Loucy (cell line): ENCODE data around the gene CRISP2.

ENCODE experiments used
- H2AFZ ChIP-seq: fragments of 200-600 bp; sonication (generic); 2 replicates; pipeline ENCODE4 v1.6.0; 2016; ENCODE audit warnings: antibody characterized with exemption, mild to moderate bottlenecking, low read length, moderate library complexity
- H3F3A ChIP-seq: fragments of 200-600 bp; 2 replicates; pipeline ENCODE4 v1.6.0; 2016; ENCODE audit warnings: antibody characterized with exemption, low read depth, mild to moderate bottlenecking
- H3K27me3 ChIP-seq: fragments of 200-600 bp; sonication (generic); 2 replicates; pipeline ENCODE4 v1.6.1; 2014; ENCODE audit warnings: low read length, mild to moderate bottlenecking; ENCODE audit not compliant: insufficient read depth, poor library complexity, severe bottlenecking
- H3K36me3 ChIP-seq: fragments of 200-600 bp; sonication (generic); 2 replicates; pipeline ENCODE4 v1.6.1; 2016; ENCODE audit warnings: low read length; ENCODE audit not compliant: insufficient read depth
- H3K4me1 ChIP-seq: fragments of 200-600 bp; sonication (generic); 2 replicates; pipeline ENCODE4 v1.5.1; 2014; ENCODE audit warnings: low read length, mild to moderate bottlenecking; ENCODE audit not compliant: insufficient read depth, poor library complexity, severe bottlenecking
- H3K4me2 ChIP-seq: fragments of 200-600 bp; sonication (generic); 2 replicates; pipeline ENCODE4 v1.6.0; 2014; ENCODE audit warnings: antibody characterized with exemption, low read length, low read depth, mild to moderate bottlenecking; ENCODE audit not compliant: poor library complexity, severe bottlenecking
- H3K4me3 ChIP-seq: fragments of 200-600 bp; sonication (generic); 2 replicates; pipeline ENCODE4 v1.5.1; 2014; ENCODE audit warnings: low read length, mild to moderate bottlenecking, mixed read lengths; ENCODE audit not compliant: poor library complexity, severe bottlenecking
- H3K79me2 ChIP-seq: fragments of 200-600 bp; sonication (generic); 2 replicates; pipeline ENCODE4 v1.6.1; 2014; ENCODE audit warnings: low read length; ENCODE audit not compliant: insufficient read depth
- H3K9ac ChIP-seq: fragments of 200-600 bp; sonication (generic); 2 replicates; pipeline ENCODE4 v1.6.0; 2014; ENCODE audit warnings: mild to moderate bottlenecking, low read depth, low read length, moderate library complexity; ENCODE audit not compliant: poor library complexity, severe bottlenecking
- H3K9me2 ChIP-seq: fragments of 200-600 bp; sonication (generic); replicated peaks from 2 replicates; pipeline ENCODE4 v1.6.1; 2016; ENCODE audit warnings: low read depth, low read length, mixed read lengths
- H3K9me3 ChIP-seq: fragments of 200-600 bp; sonication (generic); 2 replicates; pipeline ENCODE4 v1.6.1; 2014; ENCODE audit warnings: mild to moderate bottlenecking, antibody characterized with exemption, low read length, low read depth; ENCODE audit not compliant: insufficient read depth
- H4K20me1 ChIP-seq: fragments of 200-600 bp; sonication (generic); 2 replicates; pipeline ENCODE4 v1.6.0; 2014; ENCODE audit warnings: antibody characterized with exemption, low read length, mild to moderate bottlenecking; ENCODE audit not compliant: insufficient read depth, poor library complexity, severe bottlenecking
- CTCF ChIP-seq: fragments of 200-600 bp; sonication (generic); conservative IDR thresholded peaks from 2 replicates; pipeline ENCODE4 v1.5.1; 2014; ENCODE audit warnings: mild to moderate bottlenecking, antibody characterized with exemption, low read length
- EZH2phosphoT487 ChIP-seq: fragments of 200-600 bp; IDR thresholded peaks from 2 replicates; pipeline ENCODE4 v1.6.1; 2018; ENCODE audit warnings: antibody characterized with exemption, mild to moderate bottlenecking, moderate library complexity, borderline replicate concordance

Gene CRISP2

GRCh38 chr6:49662892-49663261 is 50.5 kb downstream of the CRISP2 start:
- Histone ChIP-seq H3K36me3 (no peaks in the 10 kb centered on the region), H3K79me2 (no peaks in the 10 kb centered on the region), H3K9ac (no peak overlapping the region), H3K4me1 (no peaks in the 10 kb centered on the region), H3F3A (no peaks in the 10 kb centered on the region), H4K20me1 (no peaks in the 10 kb centered on the region), H3K27me3 (no peaks in the 10 kb centered on the region), H3K4me2 (no peak overlapping the region), H3K4me3 (no peak overlapping the region), H3K9me3 (no peaks in the 10 kb centered on the region), H2AFZ (no peak overlapping the region), H3K9me2 (no peaks in the 10 kb centered on the region)
- TF ChIP-seq CTCF: no peak
- TF ChIP-seq EZH2phosphoT487: no peak

- Histone ChIP-seq H3K9me3 (no peaks in the 10 kb centered on the region), H3K36me3 (no peaks in the 10 kb centered on the region), H4K20me1 (no peaks in the 10 kb centered on the region), H3K79me2 (no peaks in the 10 kb centered on the region), H3K4me3 (no peak overlapping the region), H3K9me2 (no peaks in the 10 kb centered on the region), H3K4me1 (no peaks in the 10 kb centered on the region), H3K9ac (no peak overlapping the region), H3K4me2 (no peak overlapping the region), H2AFZ (no peak overlapping the region), H3F3A (no peaks in the 10 kb centered on the region), H3K27me3 (no peaks in the 10 kb centered on the region)
- TF ChIP-seq EZH2phosphoT487 (no peak), CTCF (no peak)
Observed at GRCh38 chr6:49662231-49662891, 51.0 kb downstream of the CRISP2 start.

- no peaks in the 10 kb centered on the region for H3K79me2 ChIP-seq
- no peaks in the 10 kb centered on the region for H3K27me3 ChIP-seq
- H3K4me1 ChIP-seq: no peaks in the 10 kb centered on the region
- 0 out of 2 replicates have a peak, but pooled peaks cover 3% of the 10 kb centered on the region for H3K9me2 ChIP-seq
- no peak for TF ChIP-seq CTCF
- TF ChIP-seq EZH2phosphoT487: no peak
- no peaks in the 10 kb centered on the region for H3F3A ChIP-seq
- no peaks in the 10 kb centered on the region for H3K9me3 ChIP-seq
- H3K9ac ChIP-seq: no peak overlapping the region
- H2AFZ ChIP-seq: no peak overlapping the region
- no peak overlapping the region for H3K4me2 ChIP-seq
- no peak overlapping the region for H3K4me3 ChIP-seq
- no peaks in the 10 kb centered on the region for H3K36me3 ChIP-seq
- no peaks in the 10 kb centered on the region for H4K20me1 ChIP-seq
Observed at GRCh38 chr6:49653942-49654341, 59.4 kb downstream of the CRISP2 start.
